ENCODE data around the gene GCNT1. TPM values are rescaled to one million over a fixed set of nuclear protein-coding genes. Genes with fewer than 3 reads are reported as not detected.
"Not testable (repeated sequence)": the region's sequence is repeated elsewhere in the genome, so short reads cannot be mapped to it uniquely, and the experiment has no call there.

The GCNT1 gene
- 9.9 and 31.2 TPM in 2 replicates for total RNA-seq

GRCh38 chr9:76458903-76459693 is at the start of gene GCNT1:
GCNT1 (plus strand) TSS chr9:76459182; CDS start chr9:76502382, 43,200 bp downstream.
- DNase-seq, result peak; percentile 88

- no peak for DNase-seq
These were observed 46.3 kb upstream of the GCNT1 start for GRCh38 chr9:76412638-76413037.

GRCh38 chr9:76413658-76414057 is 45.3 kb upstream of the GCNT1 start:
- DNase-seq, result no peak

- DNase-seq, result peak; percentile 85
These were observed 44.3 kb upstream of the GCNT1 start for GRCh38 chr9:76414661-76415060.

- peak; percentile 64 for DNase-seq
These were observed 43.8 kb upstream of the GCNT1 start for GRCh38 chr9:76415154-76415553.

- DNase-seq, result peak; percentile 87
These were observed 43.3 kb upstream of the GCNT1 start for GRCh38 chr9:76415731-76416130.

GRCh38 chr9:76417394-76417793 is 41.6 kb upstream of the GCNT1 start:
- no peak for DNase-seq

- DNase-seq, result peak; percentile 51
These were observed 39.1 kb upstream of the GCNT1 start for GRCh38 chr9:76419782-76420380.

- no peak for DNase-seq
These were observed 35.5 kb upstream of the GCNT1 start for GRCh38 chr9:76423216-76424177.

- DNase-seq, result no peak
These were observed 34.5 kb upstream of the GCNT1 start for GRCh38 chr9:76424491-76424890.

GRCh38 chr9:76425677-76426453 is 33.1 kb upstream of the GCNT1 start:
- no peak for DNase-seq

- DNase-seq, result no peak
These were observed 32.1 kb upstream of the GCNT1 start for GRCh38 chr9:76426807-76427419.

- DNase-seq, result no peak
These were observed 27.4 kb upstream of the GCNT1 start for GRCh38 chr9:76431601-76432000.

GRCh38 chr9:76433406-76433805 is 25.6 kb upstream of the GCNT1 start:
- DNase-seq, result no peak

GRCh38 chr9:76433836-76434235 is 25.1 kb upstream of the GCNT1 start:
- no peak for DNase-seq

GRCh38 chr9:76434897-76435296 is 24.1 kb upstream of the GCNT1 start:
- DNase-seq, result not testable (repeated sequence)

GRCh38 chr9:76437017-76437699 is 21.8 kb upstream of the GCNT1 start:
- not testable (repeated sequence) for DNase-seq

GRCh38 chr9:76438841-76439588 is 20.0 kb upstream of the GCNT1 start:
- DNase-seq, result no peak

GRCh38 chr9:76441551-76442322 is 17.2 kb upstream of the GCNT1 start:
- DNase-seq, result peak; percentile 67

- DNase-seq, result no peak
These were observed 15.1 kb upstream of the GCNT1 start for GRCh38 chr9:76443887-76444286.
